Vagina (tissue), 2 donors: Measurements from ENCODE around the gene SLC35G6.

Experiments used
- CTCF ChIP-seq, 3 experiments: fragments of 450-650 bp in 2 of 3; fragments of 200-600 bp in 1 of 3; sonication (generic) in 1 of 3; IDR thresholded peaks; one replicate each; pipeline ENCODE4 v1.5.1; 2017 to 2019; ENCODE audit warnings: antibody characterized with exemption in 3 of 3, mild to moderate bottlenecking in 2 of 3, moderate library complexity in 2 of 3
- POLR2A ChIP-seq, 2 donors: fragments of 450-650 bp; IDR thresholded peaks; one replicate each; pipeline ENCODE4 v1.6.1; 2017; ENCODE audit warnings: antibody characterized with exemption in 2 of 2, mild to moderate bottlenecking in 2 of 2, moderate library complexity in 2 of 2
- POLR2AphosphoS5 ChIP-seq, 2 donors: sonication (generic); formaldehyde crosslinking; IDR thresholded peaks; one replicate each; pipeline ENCODE4 v1.9.0; 2017; ENCODE audit warnings: antibody characterized with exemption in 2 of 2, mild to moderate bottlenecking in 2 of 2, low read depth in 1 of 2; ENCODE audit not compliant: insufficient read depth in 1 of 2

- TF ChIP-seq CTCF (IDR thresholded peaks at IDR 0.05): no peak
- TF ChIP-seq POLR2A (IDR thresholded peaks at IDR 0.05): no peak
- TF ChIP-seq POLR2AphosphoS5 (IDR thresholded peaks at IDR 0.05; ENCODE audit: insufficient read depth in 1 of 2, low read depth in 1 of 2): no peak
Observed at GRCh38 chr17:7435676-7436555, 45.3 kb upstream of the SLC35G6 start.
